H1 (cell line): ENCODE data around the gene COL11A2. TPM values are rescaled to one million over a fixed set of nuclear protein-coding genes. Genes with fewer than 3 reads are reported as not detected.

Experiments used
- ATF2 ChIP-seq: IDR thresholded peaks from 2 replicates; pipeline ENCODE4 v1.6.1; 2012; ENCODE audit warnings: low read length, inconsistent platforms
- BCL11A ChIP-seq, 2 experiments: IDR thresholded peaks; one replicate each; pipeline ENCODE4 v1.6.1; 2011; ENCODE audit warnings: low read depth in 2 of 2, low read length in 2 of 2, mild to moderate bottlenecking in 2 of 2
- BRCA1 ChIP-seq: IDR thresholded peaks from 2 replicates; pipeline ENCODE4 v1.6.1; 2012; ENCODE audit warnings: low read depth, low read length, improper control_type of control experiment
- CEBPB ChIP-seq: IDR thresholded peaks from 2 replicates; pipeline ENCODE4 v1.6.1; 2012; ENCODE audit warnings: low read depth, low read length
- CHD1 ChIP-seq: IDR thresholded peaks from 2 replicates; pipeline ENCODE4 v1.6.1; 2012; ENCODE audit warnings: low read depth, low read length, improper control_type of control experiment
- CHD2 ChIP-seq: IDR thresholded peaks from 2 replicates; pipeline ENCODE4 v1.6.1; 2012; ENCODE audit warnings: low read length, improper control_type of control experiment
- CTBP2 ChIP-seq: IDR thresholded peaks from 2 replicates; pipeline ENCODE4 v1.7.0; 2011; ENCODE audit warnings: borderline replicate concordance, mild to moderate bottlenecking, moderate library complexity, mixed read lengths, low read length; ENCODE audit not compliant: insufficient read depth, insufficient read length
- EGR1 ChIP-seq: IDR thresholded peaks from 2 replicates; pipeline ENCODE4 v1.6.1; 2011; ENCODE audit warnings: low read depth, low read length, borderline replicate concordance
- GTF2F1 ChIP-seq: IDR thresholded peaks from 2 replicates; pipeline ENCODE4 v1.6.1; 2012; ENCODE audit warnings: low read depth, low read length, improper control_type of control experiment, borderline replicate concordance
- JUND ChIP-seq: IDR thresholded peaks from 2 replicates; pipeline ENCODE4 v1.6.1; 2011; ENCODE audit warnings: mild to moderate bottlenecking, improper control_type of control experiment, low read length
- MAFK ChIP-seq: IDR thresholded peaks from 2 replicates; pipeline ENCODE4 v1.6.1; 2012; ENCODE audit warnings: low read depth, mild to moderate bottlenecking, improper control_type of control experiment, low read length
- MAX ChIP-seq: IDR thresholded peaks from 2 replicates; pipeline ENCODE4 v1.6.1; 2012; ENCODE audit warnings: inconsistent platforms
- RAD21 ChIP-seq, 2 experiments: IDR thresholded peaks in 1 of 2; conservative IDR thresholded peaks in 1 of 2; 2 replicates each; pipeline ENCODE4 v1.6.1; 2011; ENCODE audit warnings: low read depth in 2 of 2, low read length in 2 of 2, improper control_type of control experiment in 1 of 2, inconsistent platforms in 1 of 2, mild to moderate bottlenecking in 1 of 2, moderate library complexity in 1 of 2
- RFX5 ChIP-seq: IDR thresholded peaks from 2 replicates; pipeline ENCODE4 v1.6.1; 2011; ENCODE audit warnings: low read depth, low read length, improper control_type of control experiment, borderline replicate concordance
- RXRA ChIP-seq: IDR thresholded peaks from 2 replicates; pipeline ENCODE4 v1.6.1; 2011; ENCODE audit warnings: low read depth, mild to moderate bottlenecking, low read length, moderate library complexity; ENCODE audit not compliant: insufficient read depth
- SIN3A ChIP-seq, 2 experiments: IDR thresholded peaks in 1 of 2; conservative IDR thresholded peaks in 1 of 2; 2 replicates each; pipeline ENCODE4 v1.6.1; 2011 to 2012; ENCODE audit warnings: low read length in 2 of 2, improper control_type of control experiment in 1 of 2, low read depth in 1 of 2, mild to moderate bottlenecking in 1 of 2
- SIX5 ChIP-seq: IDR thresholded peaks from 2 replicates; pipeline ENCODE4 v1.6.1; 2011; ENCODE audit warnings: mild to moderate bottlenecking, low read depth, low read length
- SP4 ChIP-seq: IDR thresholded peaks from 2 replicates; pipeline ENCODE4 v1.6.1; 2012; ENCODE audit warnings: low read length, inconsistent platforms
- TAF1 ChIP-seq: IDR thresholded peaks from 2 replicates; pipeline ENCODE4 v1.6.1; 2011; ENCODE audit warnings: mild to moderate bottlenecking, low read depth, low read length
- TEAD4 ChIP-seq: IDR thresholded peaks from 2 replicates; pipeline ENCODE4 v1.6.1; 2012; ENCODE audit warnings: low read depth, low read length, inconsistent platforms, mixed read lengths
- ZNF274 ChIP-seq: IDR thresholded peaks from 2 replicates; pipeline ENCODE4 v1.7.0; 2012; ENCODE audit warnings: low read length, borderline replicate concordance; ENCODE audit errors: extremely low read depth
- polyA plus RNA-seq, 7 experiments: library from polyadenylated mRNA; depleted of rRNA in 3 of 7; stranded (reverse) in 5 of 7; unstranded in 2 of 7; fragments of >200 nt in 5 of 7; fragments of 200-250 nt in 2 of 7; gene quantifications; 1 replicate in 5 of 7; 2 replicates in 1 of 7; 4 replicates in 1 of 7; pipeline versions ENCODE4 v1.2.1 to v1.2.3, GENCODE V29; 2011 to 2013; ENCODE audit warnings: missing spikeins in 2 of 7, mixed read lengths in 2 of 7
- total RNA-seq: library from RNA; stranded (reverse); fragmentation: NEBNext Ultra II Directional; extraction: Animal tissue kit (Norgen Biotek cat#: 25700); gene quantifications from 2 replicates; pipeline ENCODE4 v1.2.1, GENCODE V29; 2021

COL11A2 gene
- total and polyA plus RNA-seq, 2 of the 8 experiments (the other 6 are each of a cell fraction or from before 2014, with no cell fraction given) = 2.8 to 3.8 TPM

- TF ChIP-seq TEAD4 (peak; percentile 40), BRCA1 (peak; percentile 94), MAX (peak; percentile 26), GTF2F1 (no peak), SIN3A (conservative IDR thresholded peaks at IDR 0.05 in 1 of 2, IDR thresholded peaks at IDR 0.05 in 1 of 2; ENCODE audit: low read depth in 1 of 2, low read length in 2 of 2) (peak in 1 of 2 experiments; percentile 67; a peak in 1 of 4 replicates), ATF2 (peak; percentile 83), CHD1 (no peak), EGR1 (peak; percentile 61; the same call in 1 of the 2 replicates), CTBP2 (no peak), TAF1 (peak; percentile 84), SP4 (0 out of 2 replicates have a peak, but pooled peaks have one; percentile 38), RXRA (no peak), RFX5 (no peak), SIX5 (peak; percentile 49), RAD21 (IDR thresholded peaks at IDR 0.05 in 1 of 2, conservative IDR thresholded peaks at IDR 0.05 in 1 of 2; ENCODE audit: low read depth in 2 of 2, low read length in 2 of 2) (no peak), ZNF274 (no peak), MAFK (no peak), CEBPB (no peak), JUND (0 out of 2 replicates have a peak, but pooled peaks have one; percentile 10), BCL11A (IDR thresholded peaks at IDR 0.05; ENCODE audit: low read depth in 2 of 2, low read length in 2 of 2) (no peak), CHD2 (peak; percentile 99)
Observed at GRCh38 chr6:33200219-33201146, 8.2 kb upstream of the COL11A2 start, which contains the start of the genes RXRB and SLC39A7 (continued).
